Left lung (tissue), 10 donors: ENCODE data around the gene THRAP3. TPM values are rescaled to one million over a fixed set of nuclear protein-coding genes. Genes with fewer than 3 reads are reported as not detected.
"Not testable (repeated sequence)": the region's sequence is repeated elsewhere in the genome, so short reads cannot be mapped to it uniquely, and the experiment has no call there.

ENCODE experiments used
- ATAC-seq: fragments of 200-7000 bp; cut with Tn5 transposase; one replicate; pipeline ENCODE4 v1.9.1; 2020; ENCODE audit warnings: moderate library complexity
- DNase-seq, 4 donors: peaks; one replicate each; pipeline ENCODE4 v3.0.0-alpha.2; 2013 to 2020
- H3K27ac ChIP-seq, 2 donors: fragments of 200-600 bp; sonication (generic) in 1 of 2; one replicate each; pipeline versions ENCODE4 v1.5.0 to v1.8.0; 2020 to 2021
- H3K27me3 ChIP-seq, 2 donors: fragments of 200-600 bp; sonication (generic) in 1 of 2; one replicate each; pipeline versions ENCODE4 v1.5.0 to v1.8.0; 2020 to 2021
- H3K36me3 ChIP-seq, 2 donors: fragments of 200-600 bp; sonication (generic) in 1 of 2; one replicate each; pipeline versions ENCODE4 v1.5.0 to v1.8.0; 2020 to 2021
- H3K4me1 ChIP-seq, 2 donors: fragments of 200-600 bp; one replicate each; pipeline ENCODE4 v1.8.0; 2021
- H3K4me3 ChIP-seq, 2 donors: fragments of 200-600 bp; sonication (generic) in 1 of 2; one replicate each; pipeline versions ENCODE4 v1.5.0 to v1.8.0; 2020 to 2021; ENCODE audit warnings: mild to moderate bottlenecking in 1 of 2
- H3K9me3 ChIP-seq, 2 donors: fragments of 200-600 bp; sonication (generic) in 1 of 2; one replicate each; pipeline versions ENCODE4 v1.5.0 to v1.8.0; 2020 to 2021
- CTCF ChIP-seq, 2 donors: fragments of 200-600 bp; sonication (generic) in 1 of 2; IDR thresholded peaks; one replicate each; pipeline versions ENCODE4 v1.5.0 to v1.8.0; 2021; ENCODE audit warnings: antibody characterized with exemption in 2 of 2
- intact Hi-C, 2 donors: fragments of 100-400 bp; cut with DNase I; formaldehyde crosslinking; loops; one replicate each; pipeline versions ENCODE4 v1.11.2 to v1.14.2; 2022
- polyA plus RNA-seq, 6 donors: library from polyadenylated mRNA; unstranded; fragments of 120-200 nt; gene quantifications; one replicate each; pipeline ENCODE4 v1.2.1, GENCODE V29; 2013; ENCODE audit not compliant: insufficient read length in 6 of 6
- total RNA-seq, 2 donors: library from RNA; stranded (reverse); fragmentation: NEBNext Ultra II Directional; extraction: Animal tissue kit (Norgen Biotek cat#: 25700); gene quantifications; one replicate each; pipeline ENCODE4 v1.2.1, GENCODE V29; 2021
- donor health status: DM: no; HTN: yes; CAD: no.
- donor health status: DM: no; HTN: no; CAD: no.

The THRAP3 gene
- total and polyA plus RNA-seq, 8 donors: 86.2 to 167 (median 145) TPM

DNA sequence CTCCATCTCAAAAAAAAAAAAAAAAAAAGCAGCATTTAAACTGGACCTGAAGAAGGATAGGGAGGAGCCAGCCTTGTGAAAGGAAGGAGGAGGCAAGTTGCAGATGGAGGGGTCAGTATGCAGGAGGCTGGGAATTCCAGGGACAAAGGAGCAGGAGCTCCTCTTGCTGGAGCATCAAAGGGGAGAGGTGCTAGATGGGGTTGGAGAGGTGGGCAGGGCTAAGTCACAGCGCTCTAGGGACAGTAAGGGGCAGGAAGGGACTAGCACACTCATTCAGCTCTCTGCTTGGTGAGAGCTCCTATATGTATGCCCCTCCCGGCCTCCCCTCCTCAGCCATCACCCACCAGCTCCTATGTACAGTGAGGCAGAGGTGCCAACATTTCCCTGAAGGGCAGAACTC is 41.5 kb upstream of the THRAP3 start:
- no peak for ATAC-seq

GRCh38 chr1:36183309-36183856 is 40.9 kb upstream of the THRAP3 start:
- H3K27me3 ChIP-seq: no peaks in the 10 kb centered on the region
- ATAC-seq: peak; percentile 57
- H3K9me3 ChIP-seq: no peaks in the 10 kb centered on the region
- TF ChIP-seq CTCF (IDR thresholded peaks at IDR 0.05): no peak
- H3K4me1 ChIP-seq: peaks cover 10 to 14% of the 10 kb centered on the region in 2 donors
- no peak for DNase-seq
- peak overlapping the region; percentile 19 to 20 for H3K27ac ChIP-seq
- peaks cover 0 to 42% of the 10 kb centered on the region in 2 donors for H3K36me3 ChIP-seq
- intact Hi-C loops: no loop called here
- H3K4me3 ChIP-seq: no peak overlapping the region

More for the DNA sequence above, 41.5 kb upstream of the THRAP3 start:
- TF ChIP-seq CTCF (IDR thresholded peaks at IDR 0.05): no peak
- intact Hi-C loops: no loop called here
- DNase-seq: no peak
- H3K9me3 ChIP-seq: no peaks in the 10 kb centered on the region
- peaks cover 5 to 10% of the 10 kb centered on the region in 2 donors for H3K4me1 ChIP-seq
- H3K36me3 ChIP-seq: peaks cover 0 to 48% of the 10 kb centered on the region in 2 donors
- H3K27me3 ChIP-seq: no peaks in the 10 kb centered on the region
- H3K27ac ChIP-seq: peak overlapping the region; percentile 19 to 20
- H3K4me3 ChIP-seq: no peak overlapping the region

DNA sequence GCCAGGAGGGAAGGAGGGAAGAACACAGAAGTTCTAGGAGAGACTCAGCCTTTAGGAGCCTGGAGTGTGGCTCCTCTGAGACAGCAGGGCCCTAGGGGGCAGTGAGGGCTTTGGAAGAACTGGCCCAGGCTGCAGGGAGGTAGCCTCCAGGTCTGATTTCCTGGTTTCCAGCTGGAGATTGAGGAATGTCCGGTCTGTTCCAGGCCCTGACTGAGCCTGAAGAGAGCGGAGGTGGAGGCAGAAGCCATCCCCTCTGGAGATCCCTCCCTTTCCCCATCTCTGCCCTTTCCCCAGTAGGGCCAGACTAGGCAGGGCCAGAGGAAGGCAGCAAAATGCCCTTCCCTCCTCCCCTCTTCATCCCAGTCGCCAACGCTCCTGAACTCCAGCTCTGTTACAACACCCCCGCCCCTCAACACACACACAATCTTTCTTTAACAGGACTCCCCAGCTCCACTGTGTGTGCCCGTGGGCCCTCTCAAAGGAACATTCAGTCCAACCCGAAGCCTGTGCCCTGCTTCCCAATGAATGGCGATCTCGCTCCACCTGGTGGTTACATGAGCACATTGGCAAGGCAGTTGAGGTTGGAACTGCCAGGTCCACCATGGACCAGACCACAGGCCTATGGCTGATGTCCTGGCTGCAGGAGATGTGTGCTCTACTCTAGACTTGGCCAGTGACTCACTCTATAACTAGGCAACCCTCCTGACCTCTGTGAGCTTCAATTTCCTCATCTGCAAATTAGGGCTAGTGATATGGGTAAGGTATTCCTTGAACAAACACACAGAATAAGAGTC is 36.2 kb upstream of the THRAP3 start:
- Histone ChIP-seq H3K27me3 (no peaks in the 10 kb centered on the region), H3K27ac (peak overlapping the region; percentile 76 to 79), H3K4me1 (peaks cover 8 to 11% of the 10 kb centered on the region in 2 donors), H3K4me3 (no peak overlapping the region), H3K9me3 (no peaks in the 10 kb centered on the region), H3K36me3 (no peaks in the 10 kb centered on the region)
- peak; percentile 78 to 91 for TF ChIP-seq CTCF (IDR thresholded peaks at IDR 0.05)
- DNase-seq: peak; percentile 75 to 89 (median 86)
- intact Hi-C loops: no loop called here
- peak; percentile 97 for ATAC-seq

DNA sequence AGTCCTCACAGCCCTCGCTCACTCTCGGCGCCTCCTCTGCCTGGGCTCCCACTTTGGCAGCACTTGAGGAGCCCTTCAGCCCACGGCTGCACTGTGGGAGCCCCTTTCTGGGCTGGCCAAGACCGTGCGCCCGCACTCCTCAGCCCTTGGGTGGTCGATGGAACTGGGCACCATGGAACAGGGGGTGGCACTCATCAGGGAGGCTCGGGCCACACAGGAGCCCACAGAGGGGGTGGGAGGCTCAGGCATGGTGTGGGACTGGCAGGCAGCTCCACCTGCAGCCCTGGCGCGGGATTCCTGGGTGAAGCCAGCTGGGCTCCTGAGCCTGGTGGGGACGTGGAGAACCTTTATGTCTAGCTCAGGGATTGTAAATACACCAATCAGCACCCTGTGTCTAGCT is 27.4 kb upstream of the THRAP3 start:
- H3K27me3 ChIP-seq, H3K36me3 ChIP-seq, H3K4me3 ChIP-seq, H3K4me1 ChIP-seq, H3K27ac ChIP-seq, DNase-seq, ATAC-seq, H3K9me3 ChIP-seq, intact Hi-C loops: not testable (repeated sequence)

GRCh38 chr1:36198641-36199040 is 25.6 kb upstream of the THRAP3 start:
- no peak for TF ChIP-seq CTCF (IDR thresholded peaks at IDR 0.05)
- no peak for DNase-seq
- Histone ChIP-seq H3K4me3 (no peak overlapping the region), H3K27ac (no peak overlapping the region), H3K4me1 (peaks cover 5 to 9% of the 10 kb centered on the region in 2 donors), H3K27me3 (no peaks in the 10 kb centered on the region), H3K9me3 (no peaks in the 10 kb centered on the region), H3K36me3 (no peaks in the 10 kb centered on the region)
- ATAC-seq: no peak
- intact Hi-C loops: no loop called here
